Ureter (tissue), 1 donor: ENCODE results near the gene METTL6. TPM values are rescaled to one million over a fixed set of nuclear protein-coding genes. Genes with fewer than 3 reads are reported as not detected.
"Not testable (repeated sequence)": the region's sequence is repeated elsewhere in the genome, so short reads cannot be mapped to it uniquely, and the experiment has no call there.

Source experiments
- DNase-seq: peaks from one replicate; pipeline ENCODE4 v3.0.0-alpha.2; 2020; ENCODE audit warnings: low spot score
- total RNA-seq: library from RNA; stranded (reverse); gene quantifications from one replicate; pipeline ENCODE4 v1.2.4, GENCODE V29; 2023
- donor health status: DM: yes; HTN: yes; CAD: no.

The METTL6 gene
- total RNA-seq, 1 donor from 2014 or later = 19.3 TPM

- no peak for DNase-seq
Observed at GRCh38 chr3:15403495-15403894, 23.8 kb downstream of the METTL6 start.

DNA sequence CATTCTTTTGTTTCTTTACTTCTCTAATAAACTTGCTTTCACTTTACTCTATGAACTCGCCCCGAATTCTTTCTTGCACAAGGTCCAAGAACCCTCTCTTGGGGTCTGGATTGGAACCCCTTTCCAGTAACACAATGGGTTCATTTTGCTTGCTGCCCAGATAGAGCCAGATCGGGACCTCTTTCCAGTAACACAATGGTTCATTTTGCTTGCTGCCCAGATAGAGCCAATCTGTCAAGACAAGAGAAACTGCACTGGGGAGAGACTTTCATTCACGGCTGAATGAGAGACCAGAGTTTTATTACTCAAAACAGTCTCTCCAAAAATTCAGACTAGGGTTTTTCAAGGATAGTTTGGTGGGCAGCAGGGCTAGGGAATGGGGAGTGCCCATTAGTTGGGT, 25.4 kb downstream of the METTL6 start:
- DNase-seq = no peak

GRCh38 chr3:15399970-15400369, 27.4 kb downstream of the METTL6 start:
- DNase-seq = no peak

GRCh38 chr3:15398731-15399133, 28.6 kb downstream of the METTL6 start:
- not testable (repeated sequence) for DNase-seq

DNA sequence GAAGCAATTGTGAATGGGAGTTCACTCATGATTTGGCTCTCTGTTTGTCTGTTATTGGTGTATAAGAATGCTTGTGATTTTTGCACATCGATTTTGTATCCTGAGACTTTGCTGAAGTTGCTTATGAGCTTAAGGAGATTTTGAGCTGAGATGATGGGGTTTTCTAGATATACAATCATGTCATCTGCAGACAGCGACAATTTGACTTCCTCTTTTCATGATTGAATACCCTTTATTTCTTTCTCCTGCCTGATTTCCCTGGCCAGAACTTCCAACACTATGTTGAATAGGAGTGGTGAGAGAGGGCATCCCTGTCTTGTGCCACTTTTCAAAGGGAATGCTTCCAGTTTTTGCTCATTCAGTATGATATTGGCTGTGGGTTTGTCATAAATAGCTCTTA, 34.1 kb downstream of the METTL6 start:
- not testable (repeated sequence) for DNase-seq

- DNase-seq = no peak
Observed at GRCh38 chr3:15391007-15391406, 36.3 kb downstream of the METTL6 start.

DNA sequence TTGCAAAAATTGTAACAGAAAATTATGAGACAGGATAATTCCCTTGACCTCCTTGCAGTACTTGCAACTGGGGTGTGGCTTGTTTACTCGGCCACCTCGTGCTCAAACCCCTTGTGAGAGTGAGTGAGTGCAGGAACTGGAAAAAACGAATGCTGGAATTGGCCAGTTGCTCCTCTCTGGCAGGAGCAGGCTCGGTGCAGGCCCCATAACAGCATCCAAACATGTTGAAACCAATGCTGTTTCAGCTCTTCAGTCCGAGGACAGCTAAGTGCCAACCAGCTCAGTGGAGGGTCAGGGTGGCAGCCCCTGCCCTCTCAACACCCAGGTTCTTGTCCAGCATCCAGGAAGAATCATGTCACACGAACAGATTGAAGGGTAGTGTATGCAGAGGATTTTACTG, 36.9 kb downstream of the METTL6 start:
- DNase-seq = no peak

GRCh38 chr3:15388335-15388734, 39.0 kb downstream of the METTL6 start:
- DNase-seq = not testable (repeated sequence)

DNA sequence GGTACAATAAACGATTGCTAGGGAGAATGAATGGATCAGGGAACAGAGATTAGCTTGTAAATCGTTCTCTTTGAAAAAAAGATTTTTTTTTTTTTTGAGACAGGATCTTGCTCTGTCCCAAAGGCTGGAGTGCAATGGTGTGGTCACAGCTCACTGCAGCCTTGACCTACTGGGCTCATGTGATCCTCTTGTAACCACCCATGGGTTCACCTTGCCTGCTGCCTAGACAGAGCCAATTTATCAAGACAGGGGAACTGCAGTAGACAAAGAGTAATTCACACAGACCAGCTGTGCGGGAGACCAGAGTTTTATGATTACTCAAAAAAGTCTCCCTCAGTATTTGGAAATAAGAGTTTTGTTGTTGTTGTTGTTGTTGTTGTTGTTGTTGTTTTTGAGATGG, 39.6 kb downstream of the METTL6 start:
- no peak for DNase-seq

DNA sequence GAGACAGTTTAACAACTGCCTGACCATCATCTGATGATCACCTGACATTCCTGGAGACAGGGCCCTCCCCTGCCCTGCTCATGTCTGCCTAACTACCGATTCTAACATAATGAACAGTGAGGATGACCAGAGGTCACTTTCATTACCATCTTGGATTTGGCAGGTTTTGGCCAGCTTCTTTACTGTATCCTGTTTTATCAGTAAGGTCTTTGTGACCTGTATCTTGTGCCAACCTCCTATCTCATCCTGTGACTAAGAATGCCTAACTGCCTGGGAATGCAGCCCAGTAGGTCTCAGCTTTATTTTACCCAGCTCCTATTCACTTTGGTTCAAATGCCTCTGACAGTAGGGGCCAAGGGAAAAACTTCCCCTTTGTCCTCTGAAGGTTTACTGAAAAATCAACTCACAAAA, 40.2 kb downstream of the METTL6 start:
- no peak for DNase-seq

GRCh38 chr3:15386654-15386955, 40.7 kb downstream of the METTL6 start:
- not testable (repeated sequence) for DNase-seq

GRCh38 chr3:15385901-15386653, 41.3 kb downstream of the METTL6 start:
- DNase-seq = no peak

DNA sequence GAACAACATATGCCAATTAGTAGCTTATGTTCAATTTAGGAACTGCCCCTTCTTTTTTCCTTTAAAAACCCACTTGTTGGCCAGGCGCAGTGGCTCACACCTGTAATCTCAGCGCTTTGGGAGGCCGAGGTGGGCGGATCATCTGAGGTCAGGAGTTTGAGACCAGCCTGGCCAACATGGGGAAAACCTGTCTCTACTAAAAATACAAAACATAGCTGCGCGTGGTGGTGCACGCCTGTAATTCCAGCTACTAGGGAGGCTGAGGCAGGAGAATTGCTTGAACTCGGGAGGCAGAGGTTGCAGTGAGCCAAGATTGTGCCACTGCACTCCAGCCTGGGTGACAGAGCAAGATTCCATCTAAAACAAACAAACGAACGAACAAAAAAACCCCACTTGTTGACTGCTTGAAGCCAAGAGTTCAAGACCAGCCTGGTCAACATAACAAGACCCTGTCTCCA, 42.1 kb downstream of the METTL6 start:
- DNase-seq = not testable (repeated sequence)

DNA sequence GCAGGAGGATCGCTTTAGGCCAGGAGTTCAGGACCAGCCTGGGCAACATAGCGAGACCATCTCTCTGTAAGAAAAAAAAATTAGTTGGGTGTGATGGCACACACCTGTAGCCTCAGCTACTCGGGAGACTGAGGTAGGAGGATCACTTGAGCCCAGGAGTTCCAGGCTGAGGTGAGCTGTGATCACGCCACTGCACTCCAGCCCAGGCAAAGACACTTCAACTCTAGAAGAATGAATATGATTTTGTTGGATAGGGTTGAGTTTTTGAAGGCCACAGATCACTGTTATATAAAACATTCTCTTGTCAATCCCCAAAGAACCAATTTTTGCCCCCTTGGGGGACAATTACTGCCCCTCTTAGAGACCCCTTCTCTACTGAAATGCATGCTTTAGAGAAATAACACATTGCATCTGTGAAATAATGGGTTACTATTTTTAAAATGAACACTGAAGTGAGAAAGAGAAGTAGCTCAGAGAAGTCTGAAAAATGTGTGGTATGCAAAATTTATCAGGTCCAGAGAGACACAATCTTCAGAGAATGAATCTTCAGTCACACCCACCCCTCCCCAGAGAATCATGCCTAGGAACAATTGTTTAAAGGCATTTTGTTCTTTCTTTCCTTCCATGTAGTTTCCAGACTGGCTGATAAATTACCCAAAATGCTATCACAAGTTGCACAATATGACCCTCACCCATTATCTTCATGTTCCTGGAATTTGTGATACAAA, 42.7 kb downstream of the METTL6 start:
- no peak for DNase-seq

- no peak for DNase-seq
Observed at GRCh38 chr3:15382405-15382923, 44.9 kb downstream of the METTL6 start.

- DNase-seq = no peak
Observed at GRCh38 chr3:15380980-15381890, 46.1 kb downstream of the METTL6 start.

DNA sequence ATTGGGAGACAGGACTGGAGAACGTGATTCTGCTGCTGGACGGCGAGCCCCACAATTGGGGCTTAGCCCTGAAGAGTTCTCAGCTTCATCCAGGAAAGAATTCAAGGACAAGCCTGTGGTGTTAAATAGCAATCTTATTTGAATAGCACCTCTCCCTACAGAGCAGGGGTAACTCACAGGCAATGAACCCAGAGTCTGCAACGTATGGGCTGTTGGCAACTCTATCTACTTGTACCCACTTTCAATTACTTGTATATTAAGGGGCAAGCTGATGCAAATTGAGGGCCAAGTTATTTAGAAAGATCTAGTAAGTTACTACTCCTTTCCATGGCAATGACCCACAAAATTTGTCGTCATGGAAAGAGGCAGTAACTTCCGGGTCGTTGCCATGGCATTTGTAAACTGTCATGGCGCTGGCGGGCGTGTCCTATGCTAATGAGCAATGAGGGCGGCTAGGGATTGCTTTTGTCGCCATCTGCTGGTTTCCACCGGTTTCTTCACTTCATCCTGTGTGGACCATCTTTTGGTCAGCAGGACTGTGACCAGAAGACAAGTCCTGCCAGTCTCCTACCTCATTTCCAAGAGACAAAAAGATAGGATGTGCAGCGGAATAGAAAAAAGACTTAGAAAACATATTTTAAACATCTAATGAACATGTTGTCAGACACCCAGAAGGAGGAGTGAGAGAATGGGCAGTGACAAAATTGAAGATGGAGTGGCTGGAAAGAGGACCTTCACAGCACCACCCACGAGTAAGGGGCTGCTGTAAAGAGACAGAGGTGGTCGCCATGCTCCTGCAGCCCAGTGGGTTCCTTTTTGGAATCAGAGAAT, 49.2 kb downstream of the METTL6 start:
- peak; percentile 95 for DNase-seq

DNA sequence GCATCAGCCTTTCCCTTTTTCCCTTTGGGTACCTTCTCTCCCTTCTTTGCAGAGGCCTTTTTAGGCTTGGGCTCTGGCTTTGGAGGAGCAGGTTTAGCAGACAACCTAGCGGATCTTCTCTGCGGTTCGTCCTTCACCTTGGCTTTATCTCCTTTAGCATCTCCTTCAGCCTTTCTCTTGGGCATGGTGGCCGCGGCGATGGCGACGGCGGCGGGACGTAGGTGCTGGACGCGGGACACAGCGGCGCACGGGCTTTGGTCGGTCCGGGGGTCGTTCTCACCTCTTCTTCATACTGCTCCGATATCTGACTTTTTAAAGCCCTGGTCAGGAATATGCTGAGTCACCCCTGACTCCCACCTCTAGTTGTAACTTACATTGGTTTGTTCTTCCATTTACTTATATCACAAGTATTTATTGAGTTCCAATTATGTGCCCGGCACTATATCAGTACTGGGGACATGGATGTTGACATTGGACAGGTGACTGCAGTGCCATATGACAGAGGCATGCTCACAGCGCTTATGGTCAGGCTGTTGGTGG, 51.8 kb downstream of the METTL6 start:
- no peak for DNase-seq

DNA sequence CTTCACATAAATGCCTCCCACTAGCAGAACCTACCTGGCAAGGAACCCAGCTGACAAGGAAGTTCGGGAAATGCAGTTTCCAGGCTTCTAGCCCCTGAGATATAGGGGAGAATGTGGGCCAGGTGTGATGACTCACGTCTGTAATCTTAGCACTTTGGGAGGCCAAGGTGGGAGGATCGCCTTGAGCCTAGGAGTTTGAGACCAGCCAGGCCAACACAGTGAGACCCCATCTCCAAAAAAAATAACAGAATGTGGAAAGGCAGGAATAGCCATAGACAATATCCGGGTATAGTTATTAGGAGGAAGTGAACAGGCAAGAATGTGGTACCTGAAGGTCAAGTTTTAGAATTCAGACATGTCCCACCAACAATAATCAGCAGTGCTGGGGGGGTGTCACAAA, 54.4 kb downstream of the METTL6 start:
- no peak for DNase-seq

DNA sequence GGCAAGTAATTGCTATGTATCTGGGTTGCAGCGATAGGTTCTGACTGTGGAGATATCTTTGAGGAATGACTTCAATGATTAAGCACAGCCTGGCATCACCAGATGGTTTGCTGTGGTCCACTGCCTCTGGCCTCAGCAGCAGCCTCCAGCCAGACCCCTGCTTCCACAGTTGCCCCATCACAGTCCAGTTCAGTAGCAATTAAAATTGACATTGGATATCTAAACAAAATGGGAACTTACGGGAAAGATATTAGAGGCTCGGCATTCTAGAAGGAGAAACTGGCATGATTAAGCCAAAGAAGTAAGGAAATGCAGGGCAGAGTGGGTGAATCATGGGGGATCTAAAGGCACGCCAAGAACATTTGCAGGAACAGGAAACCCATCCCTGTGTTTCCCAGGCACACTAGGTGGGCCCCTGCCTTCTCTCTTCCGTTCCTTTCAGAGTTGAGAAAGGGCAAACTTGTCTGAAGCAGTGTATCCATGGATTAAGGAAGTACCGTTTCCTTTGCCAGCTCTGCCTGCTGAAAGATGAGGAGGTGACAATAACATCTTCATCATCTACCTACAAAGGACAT, 58.7 kb downstream of the METTL6 start:
- DNase-seq = no peak

- DNase-seq = no peak
Observed at GRCh38 chr3:15367059-15367458, 60.3 kb downstream of the METTL6 start.
